ENCODE measurements around the gene RASAL2. TPM values are rescaled to one million over a fixed set of nuclear protein-coding genes. Genes with fewer than 3 reads are reported as not detected.

The RASAL2 gene
- total RNA-seq, result 19.2 TPM

- peak; percentile 71 for ATAC-seq
Measured at GRCh38 chr1:178093951-178094738, at the start of gene RASAL2. RASAL2 (plus strand) TSS chr1:178094104; CDS start chr1:178094493, 389 bp downstream.

- ATAC-seq, result no peak
Measured at GRCh38 chr1:178046591-178047270, 47.2 kb upstream of the RASAL2 start.

- ATAC-seq, result no peak
Measured at GRCh38 chr1:178047403-178048093, 46.4 kb upstream of the RASAL2 start.

- peak; percentile 52 for ATAC-seq
Measured at GRCh38 chr1:178048426-178048825, 45.5 kb upstream of the RASAL2 start.

- ATAC-seq, result no peak
Measured at GRCh38 chr1:178048883-178049282, 45.0 kb upstream of the RASAL2 start.

GRCh38 chr1:178050084-178050483, 43.8 kb upstream of the RASAL2 start:
- no peak for ATAC-seq

GRCh38 chr1:178051071-178051470, 42.8 kb upstream of the RASAL2 start:
- no peak for ATAC-seq

GRCh38 chr1:178052650-178053461, 41.0 kb upstream of the RASAL2 start:
- ATAC-seq, result peak; percentile 21

- no peak for ATAC-seq
Measured at GRCh38 chr1:178055093-178055492, 38.8 kb upstream of the RASAL2 start.

- ATAC-seq, result peak; percentile 50
Measured at GRCh38 chr1:178055779-178056471, 38.0 kb upstream of the RASAL2 start.

- ATAC-seq, result no peak
Measured at GRCh38 chr1:178057141-178057765, 36.7 kb upstream of the RASAL2 start.

- peak; percentile 12 for ATAC-seq
Measured at GRCh38 chr1:178057912-178058534, 35.9 kb upstream of the RASAL2 start.

- ATAC-seq, result peak; percentile 77
Measured at GRCh38 chr1:178060789-178061556, 32.9 kb upstream of the RASAL2 start.

- no peak for ATAC-seq
Measured at GRCh38 chr1:178061620-178062019, 32.3 kb upstream of the RASAL2 start.

- no peak for ATAC-seq
Measured at GRCh38 chr1:178064191-178064821, 29.6 kb upstream of the RASAL2 start.

- no peak for ATAC-seq
Measured at GRCh38 chr1:178065250-178065649, 28.7 kb upstream of the RASAL2 start.

GRCh38 chr1:178066296-178066907, 27.5 kb upstream of the RASAL2 start:
- no peak for ATAC-seq

GRCh38 chr1:178066908-178067614, 26.8 kb upstream of the RASAL2 start:
- ATAC-seq, result no peak

All from esophagus mucosa (tissue), 1 donor.